Heart right ventricle (tissue), 16 donors: ENCODE results near the gene PI4KA. TPM values are rescaled to one million over a fixed set of nuclear protein-coding genes. Genes with fewer than 3 reads are reported as not detected.
"Not testable (repeated sequence)": the region's sequence is repeated elsewhere in the genome, so short reads cannot be mapped to it uniquely, and the experiment has no call there.

Source experiments
- ATAC-seq, 8 donors: fragments of 200-7000 bp; cut with Tn5 transposase; one replicate each; pipeline ENCODE4 v1.9.1; 2020; ENCODE audit warnings: mild to moderate bottlenecking in 8 of 8, moderate library complexity in 8 of 8, moderate number of reproducible peaks in 1 of 8
- DNase-seq, 2 donors: peaks; one replicate each; pipeline ENCODE4 v3.0.0-alpha.2; 2020
- H3K27ac ChIP-seq, 10 donors: fragments of 200-600 bp; sonication (generic) in 2 of 10; one replicate each; pipeline versions ENCODE4 v1.5.0 to v1.8.0; 2020 to 2022; ENCODE audit warnings: mild to moderate bottlenecking in 3 of 10
- H3K27me3 ChIP-seq, 7 donors: fragments of 200-600 bp; one replicate each; pipeline ENCODE4 v1.8.0; 2021 to 2022; ENCODE audit warnings: mild to moderate bottlenecking in 2 of 7
- H3K36me3 ChIP-seq, 9 donors: fragments of 200-600 bp; sonication (generic) in 1 of 9; one replicate each; pipeline versions ENCODE4 v1.5.0 to v1.8.0; 2020 to 2022; ENCODE audit warnings: mild to moderate bottlenecking in 2 of 9
- H3K4me1 ChIP-seq, 9 donors: fragments of 200-600 bp; sonication (generic) in 1 of 9; one replicate each; pipeline versions ENCODE4 v1.5.0 to v1.8.0; 2020 to 2022; ENCODE audit warnings: mild to moderate bottlenecking in 4 of 9
- H3K4me3 ChIP-seq, 10 donors: fragments of 200-600 bp; sonication (generic) in 2 of 10; one replicate each; pipeline versions ENCODE4 v1.5.0 to v1.8.0; 2020 to 2022; ENCODE audit warnings: mild to moderate bottlenecking in 7 of 10, moderate library complexity in 2 of 10
- H3K9me3 ChIP-seq, 11 donors: fragments of 200-600 bp in 10 of 11; sonication (generic) in 2 of 11; one replicate each; pipeline versions ENCODE4 v1.5.0 to v1.8.0; 2013 to 2022; ENCODE audit warnings: mild to moderate bottlenecking in 2 of 11, control low read depth in 1 of 11, moderate library complexity in 1 of 11
- CTCF ChIP-seq, 9 donors: fragments of 200-600 bp; sonication (generic) in 2 of 9; IDR thresholded peaks; one replicate each; pipeline versions ENCODE4 v1.5.0 to v1.8.0; 2021 to 2022; ENCODE audit warnings: antibody characterized with exemption in 9 of 9, mild to moderate bottlenecking in 5 of 9, moderate library complexity in 1 of 9
- WGBS, 2 donors: extraction: QIAGEN DNeasy Blood & Tissue Kit; methylation state at CpG; one replicate each; pipeline ENCODE4 v1.1.7; 2013; ENCODE audit warnings: inconsistent platforms in 1 of 2; 5-methylcytosine and 5-hydroxymethylcytosine counted together
- intact Hi-C, 10 donors: fragments of 100-400 bp; cut with DNase I; formaldehyde crosslinking; loops; one replicate each; pipeline versions ENCODE4 v1.11.1 to v1.14.2; 2022
- polyA plus RNA-seq, 2 donors: library from polyadenylated mRNA; stranded (reverse); fragments of 200-250 nt; gene quantifications; one replicate each; pipeline ENCODE4 v1.2.3, GENCODE V29; 2013
- total RNA-seq, 10 donors: library from RNA; stranded (reverse); fragmentation: NEBNext Ultra II Directional in 3 of 10; extraction: Animal tissue kit (Norgen Biotek cat#: 25700) in 3 of 10; gene quantifications; one replicate each; pipeline versions ENCODE4 v1.2.1 to v1.2.4, GENCODE V29; 2021 to 2023
- donor health status: Arrhythmogenic right ventricular cardiomyopathy.
- donor health status: ischemic (EF 13 %, LVEDD 7.1; RV severe dilation, severe dysfunction).
- donor health status: healthy with polysubstance abuse.
- donor health status: DM: no; HTN: yes; CAD: no.
- donor health status: DM: no; HTN: no; CAD: no.
- donor health status: ischemic (EF 25% LVEDD 6.9; RV normal size, moderate dysfunction).
- donor health status: ischemic (EF 25% LVEDD 5.7; RV mildly dilated, moderate dysfunction).
- donor health status: healthy.
- donor health status: DM: yes; HTN: yes; CAD: no.
- donor health status: Ischemic cardiomyopathy.
- donor health status: ischemic (EF 35%, LVEDD 5.7; RV mildly dilated, moderate dysfunction).
- donor health status: nonischemic (EF 11% LVEDD 7.7; RV severe dilation, severe dysfunction).
- donor health status: DM: yes; HTN: yes; CAD: no.
- donor health status: PGD.
- donor health status: ischemic (EF 29% LVEDD 5.4; RV normal size, mild dysfunction).
- donor health status: nonischemic (EF 23%, LVEDD 6.1; RV moderate dilation, normal function).

The PI4KA gene
- total and polyA plus RNA-seq, 12 donors: 32.3 to 55.2 (median 39.4) TPM

- Histone ChIP-seq H3K4me3 (no peak overlapping the region), H3K27me3 (no peaks in the 10 kb centered on the region), H3K4me1 (no peaks in the 10 kb centered on the region), H3K9me3 (no peaks in the 10 kb centered on the region), H3K27ac (no peak overlapping the region), H3K36me3 (peaks cover 0 to 98% (median 45%) of the 10 kb centered on the region in 9 donors)
- DNase-seq: no peak
- no peak for TF ChIP-seq CTCF (IDR thresholded peaks at IDR 0.05)
- intact Hi-C loops: no loop called here
- no peak for ATAC-seq
- WGBS, 2 donors: 94 to 100% methylated on average over 3 of the region's 3 CpGs
Measured at GRCh38 chr22:20829491-20830134, 29.0 kb downstream of the PI4KA start.

GRCh38 chr22:20826373-20827152, 32.0 kb downstream of the PI4KA start:
- peaks cover 0 to 97% (median 37%) of the 10 kb centered on the region in 9 donors for H3K36me3 ChIP-seq
- H3K4me1 ChIP-seq, H3K9me3 ChIP-seq, DNase-seq, H3K27me3 ChIP-seq, ATAC-seq, H3K4me3 ChIP-seq, H3K27ac ChIP-seq: not testable (repeated sequence)
- 96 to 99% methylated on average over 5 of the region's 5 CpGs for WGBS, 2 donors
- intact Hi-C loops: loop anchor here in 1 of 10 donors (2.0 kb wide), 1 partner anchor 30 kb away; no protein-coding TSS in a partner anchor

GRCh38 chr22:20825624-20826023, 33.0 kb downstream of the PI4KA start:
- H3K4me1 ChIP-seq: no peaks in the 10 kb centered on the region
- no peak overlapping the region for H3K4me3 ChIP-seq
- TF ChIP-seq CTCF (IDR thresholded peaks at IDR 0.05): no peak
- ATAC-seq (no peak), DNase-seq (no peak)
- H3K27me3 ChIP-seq: no peaks in the 10 kb centered on the region
- WGBS, 2 donors: 89 to 94% methylated on average over 6 of the region's 6 CpGs
- H3K9me3 ChIP-seq: no peaks in the 10 kb centered on the region
- intact Hi-C loops: loop anchor here in 1 of 10 donors (2.0 kb wide), 1 partner anchor 31 kb away; no protein-coding TSS in a partner anchor
- H3K27ac ChIP-seq: no peak overlapping the region
- peaks cover 0 to 97% (median 32%) of the 10 kb centered on the region in 9 donors for H3K36me3 ChIP-seq

- H3K4me3 ChIP-seq, H3K27ac ChIP-seq, intact Hi-C loops, H3K4me1 ChIP-seq, ATAC-seq, DNase-seq, H3K9me3 ChIP-seq, H3K27me3 ChIP-seq: not testable (repeated sequence)
- peaks cover 0 to 97% (median 32%) of the 10 kb centered on the region in 9 donors for H3K36me3 ChIP-seq
- 96 to 99% methylated on average over 4 of the region's 4 CpGs for WGBS, 2 donors
Measured at GRCh38 chr22:20825216-20825615, 33.4 kb downstream of the PI4KA start.

- intact Hi-C loops: no loop called here
- no peaks in the 10 kb centered on the region for H3K4me1 ChIP-seq
- no peak overlapping the region for H3K4me3 ChIP-seq
- TF ChIP-seq CTCF (IDR thresholded peaks at IDR 0.05): no peak
- ATAC-seq (no peak), DNase-seq (no peak)
- no peaks in the 10 kb centered on the region for H3K27me3 ChIP-seq
- no peaks in the 10 kb centered on the region for H3K9me3 ChIP-seq
- WGBS, 2 donors: 95 to 100% methylated on average over 1 of the region's 1 CpG
- H3K36me3 ChIP-seq: peaks cover 0 to 97% (median 45%) of the 10 kb centered on the region in 9 donors
- no peak overlapping the region for H3K27ac ChIP-seq
Measured at GRCh38 chr22:20823264-20823663, 35.3 kb downstream of the PI4KA start.
